ENCODE results near the gene KCTD15. TPM values are rescaled to one million over a fixed set of nuclear protein-coding genes. Genes with fewer than 3 reads are reported as not detected.

Gene KCTD15
- total RNA-seq, 1 experiment from 2014 or later: 9.9 TPM

- intact Hi-C loops (cut with micrococcal nuclease; ENCODE audit: unreplicated experiment): no loop called here
- Histone ChIP-seq H3K4me1 (ENCODE audit: insufficient read depth, low read length, poor library complexity, severe bottlenecking) (no peaks in the 10 kb centered on the region), H3K36me3 (ENCODE audit: insufficient read depth, low read length, poor library complexity, severe bottlenecking) (no peaks in the 10 kb centered on the region), H3K27me3 (replicated peaks; ENCODE audit: insufficient read depth, low read depth, low read length, poor library complexity) (no peaks in the 10 kb centered on the region), H3K27ac (ENCODE audit: low read depth, low read length, poor library complexity, severe bottlenecking) (no peak overlapping the region), H3K4me3 (ENCODE audit: low read depth, low read length, poor library complexity, severe bottlenecking) (no peak overlapping the region), H3K9me3 (ENCODE audit: low read depth, low read length, poor library complexity, severe bottlenecking) (no peaks in the 10 kb centered on the region)
- ChIA-PET POLR2A (ENCODE audit: low non-redundant PET) (interaction anchor here (0.6 kb wide), 1 partner anchor 193 kb away, joined by 3 read pairs; no protein-coding TSS in a partner anchor), CTCF (interaction anchor here (0.6 to 2.7 kb wide), 3 partner anchors 328 to 582 kb away, joined by 3 to 16 read pairs (median 12); no protein-coding TSS in a partner anchor)
- peak; percentile 49 for DNase-seq (ENCODE audit: low spot score)
- BruUV-seq (replicated peaks): no TSS peak
- TF ChIP-seq EZH2 (IDR thresholded peaks at IDR 0.05; ENCODE audit: borderline replicate concordance, low read depth, low read length, poor library complexity, severe bottlenecking): no peak
- TF ChIP-seq CTCF (conservative IDR thresholded peaks at IDR 0.05; ENCODE audit: low read depth, low read length): peak; percentile 49
These were observed 28.7 kb upstream of the KCTD15 start for GRCh38 chr19:33767898-33768413.

- no peaks in the 10 kb centered on the region for H3K9me3 ChIP-seq (ENCODE audit: low read depth, low read length, poor library complexity, severe bottlenecking)
- TF ChIP-seq EZH2 (IDR thresholded peaks at IDR 0.05; ENCODE audit: borderline replicate concordance, low read depth, low read length, poor library complexity, severe bottlenecking) (no peak), CTCF (conservative IDR thresholded peaks at IDR 0.05; ENCODE audit: low read depth, low read length) (no peak)
- ChIA-PET CTCF (interaction anchor here (0.6 to 2.7 kb wide), 4 partner anchors 8 to 353 kb away, joined by 3 to 12 read pairs (median 8); no protein-coding TSS in a partner anchor), POLR2A (ENCODE audit: low non-redundant PET) (no interaction called here)
- BruUV-seq (replicated peaks): no TSS peak
- no peaks in the 10 kb centered on the region for H3K36me3 ChIP-seq (ENCODE audit: insufficient read depth, low read length, poor library complexity, severe bottlenecking)
- no peaks in the 10 kb centered on the region for H3K27me3 ChIP-seq (replicated peaks; ENCODE audit: insufficient read depth, low read depth, low read length, poor library complexity)
- H3K4me1 ChIP-seq (ENCODE audit: insufficient read depth, low read length, poor library complexity, severe bottlenecking): no peaks in the 10 kb centered on the region
- no peak overlapping the region for H3K4me3 ChIP-seq (ENCODE audit: low read depth, low read length, poor library complexity, severe bottlenecking)
- H3K27ac ChIP-seq (ENCODE audit: low read depth, low read length, poor library complexity, severe bottlenecking): no peak overlapping the region
- no peak for DNase-seq (ENCODE audit: low spot score)
- intact Hi-C loops (cut with micrococcal nuclease; ENCODE audit: unreplicated experiment): no loop called here
These were observed 27.5 kb upstream of the KCTD15 start for GRCh38 chr19:33769208-33769607.

GRCh38 chr19:33770107-33770506 lies 26.6 kb upstream of the KCTD15 start:
- intact Hi-C loops (cut with micrococcal nuclease; ENCODE audit: unreplicated experiment): loop anchor here (5.0 to 10.0 kb wide), 2 partner anchors 528 to 945 kb away; no protein-coding TSS in a partner anchor
- ChIA-PET POLR2A (ENCODE audit: low non-redundant PET) (no interaction called here), CTCF (interaction anchor here (0.6 to 2.7 kb wide), 3 partner anchors 29 to 354 kb away, joined by 3 to 12 read pairs (median 12); no protein-coding TSS in a partner anchor)
- no peaks in the 10 kb centered on the region for H3K9me3 ChIP-seq (ENCODE audit: low read depth, low read length, poor library complexity, severe bottlenecking)
- no peaks in the 10 kb centered on the region for H3K4me1 ChIP-seq (ENCODE audit: insufficient read depth, low read length, poor library complexity, severe bottlenecking)
- no peaks in the 10 kb centered on the region for H3K36me3 ChIP-seq (ENCODE audit: insufficient read depth, low read length, poor library complexity, severe bottlenecking)
- no peaks in the 10 kb centered on the region for H3K27me3 ChIP-seq (replicated peaks; ENCODE audit: insufficient read depth, low read depth, low read length, poor library complexity)
- H3K27ac ChIP-seq (ENCODE audit: low read depth, low read length, poor library complexity, severe bottlenecking): no peak overlapping the region
- H3K4me3 ChIP-seq (ENCODE audit: low read depth, low read length, poor library complexity, severe bottlenecking): no peak overlapping the region
- no peak for DNase-seq (ENCODE audit: low spot score)
- TF ChIP-seq CTCF (conservative IDR thresholded peaks at IDR 0.05; ENCODE audit: low read depth, low read length): no peak
- no TSS peak for BruUV-seq (replicated peaks)
